A673 (cell line): ENCODE data around the gene RASSF4. TPM values are rescaled to one million over a fixed set of nuclear protein-coding genes. Genes with fewer than 3 reads are reported as not detected.

Source experiments
- BruUV-seq: library from RNA; stranded (reverse); fragments of 400-500 nt; replicated peaks from 2 replicates; lab custom pipeline; 2021; lab: Mats Ljungman, UMichigan
- CTCF ChIA-PET: fragments of 300-600 bp; sonication (Branson Sonifier 250); formaldehyde crosslinking; loops from one replicate; lab custom pipeline; 2022; ENCODE audit warnings: antibody characterized with exemption; lab: Charles Lee
- POLR2A ChIA-PET: fragments of 300-600 bp; sonication (Branson Sonifier 250); formaldehyde crosslinking; loops from one replicate; lab custom pipeline; 2022; ENCODE audit warnings: antibody characterized with exemption; ENCODE audit not compliant: low non-redundant PET; lab: Charles Lee
- DNase-seq: peaks from one replicate; pipeline ENCODE4 v3.0.0-alpha.2; 2015; ENCODE audit warnings: low spot score
- H3K27ac ChIP-seq: fragments of 200-600 bp; sonication (generic); 2 replicates; pipeline ENCODE4 v1.5.1; 2016; ENCODE audit warnings: mixed run types, low read depth, mild to moderate bottlenecking, mixed read lengths, antibody characterized with exemption, low read length; ENCODE audit not compliant: poor library complexity, severe bottlenecking
- H3K27me3 ChIP-seq: fragments of 200-600 bp; sonication (generic); replicated peaks from 2 replicates; pipeline ENCODE4 v1.6.1; 2017; ENCODE audit warnings: mixed run types, low read depth, mild to moderate bottlenecking, mixed read lengths, antibody characterized with exemption, low read length; ENCODE audit not compliant: insufficient read depth, poor library complexity
- H3K36me3 ChIP-seq: fragments of 200-600 bp; sonication (generic); 2 replicates; pipeline ENCODE4 v1.6.1; 2016; ENCODE audit warnings: mixed run types, mild to moderate bottlenecking, mixed read lengths, antibody characterized with exemption, low read length; ENCODE audit not compliant: insufficient read depth, poor library complexity, severe bottlenecking
- H3K4me1 ChIP-seq: fragments of 200-600 bp; sonication (generic); 2 replicates; pipeline ENCODE4 v1.6.1; 2017; ENCODE audit warnings: mixed run types, mild to moderate bottlenecking, mixed read lengths, antibody characterized with exemption, low read length; ENCODE audit not compliant: insufficient read depth, poor library complexity, severe bottlenecking
- H3K4me3 ChIP-seq: fragments of 200-600 bp; sonication (generic); 2 replicates; pipeline ENCODE4 v1.5.1; 2016; ENCODE audit warnings: low read depth, mixed run types, mild to moderate bottlenecking, mixed read lengths, low read length; ENCODE audit not compliant: poor library complexity, severe bottlenecking
- H3K9me3 ChIP-seq: fragments of 200-600 bp; sonication (generic); 2 replicates; pipeline ENCODE4 v1.6.1; 2016; ENCODE audit warnings: mixed run types, low read depth, mild to moderate bottlenecking, mixed read lengths, antibody characterized with exemption, low read length; ENCODE audit not compliant: poor library complexity, severe bottlenecking
- EZH2 ChIP-seq: fragments of 200-600 bp; sonication (generic); IDR thresholded peaks from 2 replicates; pipeline ENCODE4 v1.6.1; 2017; ENCODE audit warnings: borderline replicate concordance, low read depth, mild to moderate bottlenecking, mixed read lengths, antibody characterized with exemption, low read length; ENCODE audit not compliant: poor library complexity, severe bottlenecking
- intact Hi-C: fragments of 100-400 bp; cut with micrococcal nuclease; formaldehyde crosslinking; loops from one replicate; pipeline ENCODE4 v1.10.0; 2022; ENCODE audit not compliant: unreplicated experiment
- total RNA-seq: library from RNA; stranded (reverse); gene quantifications from 2 replicates; pipeline ENCODE4 v1.2.3, GENCODE V29; 2021
- TF ChIP-seq, protein P1 (sequence below): fragments of 300-800, 200-600 bp; sonication (generic); conservative IDR thresholded peaks from 2 replicates; pipeline ENCODE4 v1.5.1; 2017; ENCODE audit warnings: low read depth, mild to moderate bottlenecking, antibody characterized with exemption, low read length, moderate library complexity, mixed read lengths

The RASSF4 gene
- total RNA-seq, 1 experiment from 2014 or later = 0.71 TPM

- intact Hi-C loops = loop anchor here (5.0 to 10.0 kb wide), 2 partner anchors 43 to 1301 kb away; no protein-coding TSS in a partner anchor
- peak; percentile 50 for DNase-seq
- CTCF ChIA-PET = interaction anchor here (0.5 to 1.0 kb wide), 5 partner anchors 43 to 1354 kb away, joined by 3 to 10 read pairs (median 4); no protein-coding TSS in a partner anchor
- no peaks in the 10 kb centered on the region for H3K9me3 ChIP-seq
- no TSS peak for BruUV-seq
- H3K27me3 ChIP-seq = no peaks in the 10 kb centered on the region
- no peak overlapping the region for H3K4me3 ChIP-seq
- POLR2A ChIA-PET = no interaction called here
- H3K36me3 ChIP-seq = no peaks in the 10 kb centered on the region
- H3K27ac ChIP-seq = no peak overlapping the region
- H3K4me1 ChIP-seq = peaks cover 31% of the 10 kb centered on the region
- TF ChIP-seq, protein P1, sequence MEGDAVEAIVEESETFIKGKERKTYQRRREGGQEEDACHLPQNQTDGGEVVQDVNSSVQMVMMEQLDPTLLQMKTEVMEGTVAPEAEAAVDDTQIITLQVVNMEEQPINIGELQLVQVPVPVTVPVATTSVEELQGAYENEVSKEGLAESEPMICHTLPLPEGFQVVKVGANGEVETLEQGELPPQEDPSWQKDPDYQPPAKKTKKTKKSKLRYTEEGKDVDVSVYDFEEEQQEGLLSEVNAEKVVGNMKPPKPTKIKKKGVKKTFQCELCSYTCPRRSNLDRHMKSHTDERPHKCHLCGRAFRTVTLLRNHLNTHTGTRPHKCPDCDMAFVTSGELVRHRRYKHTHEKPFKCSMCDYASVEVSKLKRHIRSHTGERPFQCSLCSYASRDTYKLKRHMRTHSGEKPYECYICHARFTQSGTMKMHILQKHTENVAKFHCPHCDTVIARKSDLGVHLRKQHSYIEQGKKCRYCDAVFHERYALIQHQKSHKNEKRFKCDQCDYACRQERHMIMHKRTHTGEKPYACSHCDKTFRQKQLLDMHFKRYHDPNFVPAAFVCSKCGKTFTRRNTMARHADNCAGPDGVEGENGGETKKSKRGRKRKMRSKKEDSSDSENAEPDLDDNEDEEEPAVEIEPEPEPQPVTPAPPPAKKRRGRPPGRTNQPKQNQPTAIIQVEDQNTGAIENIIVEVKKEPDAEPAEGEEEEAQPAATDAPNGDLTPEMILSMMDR = no peak
- no peak for TF ChIP-seq EZH2
These were observed 16.1 kb downstream of the RASSF4 start for GRCh38 chr10:44975431-44976331.

GRCh38 chr10:44976352-44977198 lies 17.0 kb downstream of the RASSF4 start:
- ChIA-PET CTCF (interaction anchor here (0.6 to 1.0 kb wide), 2 partner anchors 44 to 115 kb away, joined by 3 to 10 read pairs; no protein-coding TSS in a partner anchor), POLR2A (no interaction called here)
- intact Hi-C loops = loop anchor here (5.0 to 10.0 kb wide), 2 partner anchors 44 to 1302 kb away; no protein-coding TSS in a partner anchor
- no peaks in the 10 kb centered on the region for H3K27me3 ChIP-seq
- TF ChIP-seq, protein P1 = no peak
- TF ChIP-seq EZH2 = no peak
- no peak overlapping the region for H3K4me3 ChIP-seq
- no TSS peak for BruUV-seq
- no peak for DNase-seq
- no peaks in the 10 kb centered on the region for H3K9me3 ChIP-seq
- H3K4me1 ChIP-seq = peaks cover 31% of the 10 kb centered on the region
- H3K27ac ChIP-seq = no peak overlapping the region
- H3K36me3 ChIP-seq = no peaks in the 10 kb centered on the region
